Keratinocyte (primary cell): ENCODE results near the gene CHRNB4. TPM values are rescaled to one million over a fixed set of nuclear protein-coding genes. Genes with fewer than 3 reads are reported as not detected.

Source experiments
- DNase-seq: peaks from one replicate; pipeline ENCODE4 v3.0.0-alpha.2; 2011; ENCODE audit warnings: low read depth, missing footprints, low spot score
- FAIRE-seq: peaks from 2 replicates; lab custom pipeline; 2011; peaks lifted over from hg19 to GRCh38; lab: Jason Lieb, UNC
- H2AFZ ChIP-seq: 2 replicates; pipeline ENCODE4 v1.6.0; 2012; ENCODE audit warnings: low read length, control low read depth, inconsistent platforms; ENCODE audit not compliant: control insufficient read depth
- H3K27ac ChIP-seq: 2 replicates; pipeline ENCODE4 v1.5.1; 2011; ENCODE audit warnings: low read length; ENCODE audit not compliant: control insufficient read depth, insufficient read depth
- H3K27me3 ChIP-seq: 3 replicates; pipeline ENCODE4 v1.6.0; 2011; ENCODE audit warnings: low read length; ENCODE audit not compliant: control insufficient read depth, insufficient read depth; ENCODE audit errors: extremely low read depth
- H3K36me3 ChIP-seq, 2 experiments: 2 replicates in 1 of 2; 3 replicates in 1 of 2; pipeline ENCODE4 v1.5.1; 2011; ENCODE audit warnings: low read length in 2 of 2, mild to moderate bottlenecking in 1 of 2; ENCODE audit not compliant: control insufficient read depth in 2 of 2, insufficient read depth in 2 of 2; ENCODE audit errors: extremely low read depth in 1 of 2
- H3K4me1 ChIP-seq: 3 replicates; pipeline ENCODE4 v1.5.1; 2011; ENCODE audit warnings: low read length; ENCODE audit not compliant: control insufficient read depth, insufficient read depth; ENCODE audit errors: extremely low read depth
- H3K4me2 ChIP-seq: 3 replicates; pipeline ENCODE4 v1.6.0; 2011; ENCODE audit warnings: low read depth, low read length; ENCODE audit not compliant: control insufficient read depth, insufficient read depth; ENCODE audit errors: extremely low read depth
- H3K4me3 ChIP-seq, 3 experiments: fragments of 200-600 bp in 1 of 3; sonication (generic) in 1 of 3; 2 replicates in 2 of 3; 3 replicates in 1 of 3; pipeline ENCODE4 v1.5.1; 2011 to 2016; ENCODE audit warnings: low read length in 3 of 3, mild to moderate bottlenecking in 3 of 3, control low read depth in 2 of 3, inconsistent platforms in 1 of 3, low read depth in 1 of 3, mixed read lengths in 1 of 3, mixed run types in 1 of 3, moderate library complexity in 1 of 3; ENCODE audit not compliant: control insufficient read depth in 2 of 3, insufficient read depth in 2 of 3; ENCODE audit errors: extremely low read depth in 1 of 3
- H3K79me2 ChIP-seq: 2 replicates; pipeline ENCODE4 v1.6.0; 2012; ENCODE audit warnings: low read length; ENCODE audit not compliant: control insufficient read depth, insufficient read depth
- H3K9ac ChIP-seq: 3 replicates; pipeline ENCODE4 v1.6.0; 2011; ENCODE audit warnings: low read length; ENCODE audit not compliant: control insufficient read depth, insufficient read depth; ENCODE audit errors: extremely low read depth
- H3K9me1 ChIP-seq: 3 replicates; pipeline ENCODE4 v1.6.0; 2011; ENCODE audit warnings: low read length; ENCODE audit not compliant: control insufficient read depth, insufficient read depth; ENCODE audit errors: extremely low read depth
- H3K9me3 ChIP-seq: 2 replicates; pipeline ENCODE4 v1.5.1; 2012; ENCODE audit warnings: low read depth, low read length; ENCODE audit not compliant: control insufficient read depth
- H4K20me1 ChIP-seq: 3 replicates; pipeline ENCODE4 v1.6.0; 2011; ENCODE audit warnings: low read length; ENCODE audit not compliant: control insufficient read depth, insufficient read depth; ENCODE audit errors: extremely low read depth
- CTCF ChIP-seq, 3 experiments: IDR thresholded peaks in 1 of 3; conservative IDR thresholded peaks in 1 of 3; optimal IDR thresholded peaks in 1 of 3; 2 replicates in 2 of 3; 3 replicates in 1 of 3; pipeline versions ENCODE3 to v1.5.1; 2011; ENCODE audit warnings: low read length in 3 of 3, mild to moderate bottlenecking in 3 of 3, moderate library complexity in 2 of 3, control low read depth in 1 of 3, inconsistent platforms in 1 of 3; ENCODE audit not compliant: insufficient read depth in 2 of 3; ENCODE audit errors: extremely low read depth in 1 of 3
- EZH2 ChIP-seq: IDR thresholded peaks from one replicate; pipeline ENCODE4 v1.6.1; 2012; ENCODE audit warnings: inconsistent platforms, mild to moderate bottlenecking, low read length, moderate library complexity
- dilution Hi-C: fragments of 300-500 bp; cut with MboI; formaldehyde crosslinking; loops from one replicate; pipeline ENCODE4 v1.7.0; 2020; ENCODE audit warnings: low sequenced_read_pairs; ENCODE audit not compliant: extremely low pct_ligation_motif_present
- polyA plus RNA-seq, 5 experiments: library from polyadenylated mRNA; depleted of rRNA in 3 of 5; stranded (reverse) in 3 of 5; stranded (forward) in 1 of 5; unstranded in 1 of 5; fragments of >200 nt; gene quantifications; 1 replicate in 1 of 5; 2 replicates in 3 of 5; 3 replicates in 1 of 5; pipeline versions ENCODE4 v1.2.1 to v1.2.3, GENCODE V29; 2011 to 2012; ENCODE audit warnings: missing spikeins in 2 of 5, low read depth in 1 of 5, low replicate concordance in 1 of 5

CHRNB4 gene
- polyA plus RNA-seq, 1 donor (not counting 4 experiments of a cell fraction or from before 2014, with no cell fraction given) = 0.04 TPM

DNA sequence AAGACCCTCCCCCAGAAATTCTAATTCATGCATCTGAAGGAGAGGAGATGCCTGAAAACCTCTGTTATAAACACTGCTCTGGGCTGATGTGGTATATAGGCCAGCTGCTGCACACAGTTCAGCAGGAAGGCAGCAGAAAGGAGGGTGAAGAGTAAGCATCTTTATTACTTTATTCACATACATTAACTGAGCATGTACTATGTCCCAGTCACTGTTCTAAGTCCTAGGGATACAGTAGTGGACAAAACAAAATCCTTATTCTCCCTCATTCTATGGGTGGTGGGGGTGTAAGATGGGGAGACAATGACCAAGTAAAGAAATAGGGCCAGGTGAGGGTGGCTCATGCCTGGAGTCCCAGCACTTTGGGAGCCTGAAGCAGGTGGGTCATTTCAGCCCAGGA, 17.8 kb upstream of the CHRNB4 start:
- Histone ChIP-seq H3K9me1 (no peaks in the 10 kb centered on the region), H3K36me3 (no peaks in the 10 kb centered on the region), H3K79me2 (no peaks in the 10 kb centered on the region), H3K27me3 (no peaks in the 10 kb centered on the region), H3K4me2 (no peak overlapping the region), H3K4me1 (no peaks in the 10 kb centered on the region), H2AFZ (no peak overlapping the region), H3K27ac (no peak overlapping the region), H4K20me1 (no peaks in the 10 kb centered on the region), H3K4me3 (no peak overlapping the region), H3K9ac (no peak overlapping the region), H3K9me3 (no peaks in the 10 kb centered on the region)
- dilution Hi-C loops = no loop called here
- FAIRE-seq (no peak), DNase-seq (no peak)
- TF ChIP-seq CTCF (optimal IDR thresholded peaks at IDR 0.05 in 1 of 3, IDR thresholded peaks at IDR 0.05 in 1 of 3, conservative IDR thresholded peaks at IDR 0.05 in 1 of 3; ENCODE audit: extremely low read depth in 1 of 3, insufficient read depth in 2 of 3, low read length in 3 of 3) = no peak
- TF ChIP-seq EZH2 = no peak

- Histone ChIP-seq H3K9me1 (no peaks in the 10 kb centered on the region), H3K9me3 (no peaks in the 10 kb centered on the region), H3K4me1 (no peaks in the 10 kb centered on the region), H3K4me3 (no peak overlapping the region), H3K9ac (no peak overlapping the region), H3K27me3 (no peaks in the 10 kb centered on the region), H4K20me1 (no peaks in the 10 kb centered on the region), H2AFZ (no peak overlapping the region), H3K36me3 (no peaks in the 10 kb centered on the region), H3K79me2 (no peaks in the 10 kb centered on the region), H3K27ac (no peak overlapping the region), H3K4me2 (no peak overlapping the region)
- TF ChIP-seq CTCF (optimal IDR thresholded peaks at IDR 0.05 in 1 of 3, IDR thresholded peaks at IDR 0.05 in 1 of 3, conservative IDR thresholded peaks at IDR 0.05 in 1 of 3; ENCODE audit: extremely low read depth in 1 of 3, insufficient read depth in 2 of 3, low read length in 3 of 3) = no peak
- no peak for TF ChIP-seq EZH2
- dilution Hi-C loops = no loop called here
- no peak for DNase-seq
- FAIRE-seq = peak; percentile 43
These were observed 13.3 kb upstream of the CHRNB4 start for GRCh38 chr15:78654272-78654671.
